HG02571 (cell line): Measurements from ENCODE around the gene CYP2S1.
"Not testable (repeated sequence)": the region's sequence is repeated elsewhere in the genome, so short reads cannot be mapped to it uniquely, and the experiment has no call there.

Experiments
- ATAC-seq: cut with Tn5 transposase; IDR thresholded peaks from one replicate; pipeline ENCODE4 v1.9.1; 2021; ENCODE audit warnings: mild to moderate bottlenecking, moderate library complexity; ENCODE audit not compliant: unreplicated experiment

The CYP2S1 gene

GRCh38 chr19:41192574-41193429 is at the start of gene CYP2S1:
Gene CYP2S1, plus strand, starts transcription at chr19:41193219. Its CDS starts 46 bp downstream, at chr19:41193265.
- ATAC-seq, result no peak

- no peak for ATAC-seq
These were observed 48.6 kb upstream of the CYP2S1 start for GRCh38 chr19:41144403-41144802.

- ATAC-seq, result no peak
These were observed 43.2 kb upstream of the CYP2S1 start for GRCh38 chr19:41149831-41150230.

- not testable (repeated sequence) for ATAC-seq
These were observed 42.0 kb upstream of the CYP2S1 start for GRCh38 chr19:41150986-41151385.

- ATAC-seq, result no peak
These were observed 39.0 kb upstream of the CYP2S1 start for GRCh38 chr19:41154060-41154459.

GRCh38 chr19:41156207-41156606 is 36.8 kb upstream of the CYP2S1 start:
- ATAC-seq, result no peak

- no peak for ATAC-seq
These were observed 33.1 kb upstream of the CYP2S1 start for GRCh38 chr19:41159881-41160280.

GRCh38 chr19:41161903-41162302 is 31.1 kb upstream of the CYP2S1 start:
- no peak for ATAC-seq

GRCh38 chr19:41166944-41167804 is 25.8 kb upstream of the CYP2S1 start:
- no peak for ATAC-seq

GRCh38 chr19:41172297-41173164 is 20.5 kb upstream of the CYP2S1 start:
- no peak for ATAC-seq

GRCh38 chr19:41174297-41174928 is 18.6 kb upstream of the CYP2S1 start:
- ATAC-seq, result no peak

- ATAC-seq, result no peak
These were observed 16.9 kb upstream of the CYP2S1 start for GRCh38 chr19:41175801-41176777.

- not testable (repeated sequence) for ATAC-seq
These were observed 12.8 kb upstream of the CYP2S1 start for GRCh38 chr19:41180173-41180572.

GRCh38 chr19:41186971-41187883 is 5.8 kb upstream of the CYP2S1 start:
- ATAC-seq, result no peak

GRCh38 chr19:41187884-41188279 is 5.1 kb upstream of the CYP2S1 start:
- ATAC-seq, result no peak

- no peak for ATAC-seq
These were observed 3.5 kb upstream of the CYP2S1 start for GRCh38 chr19:41189425-41190065.

- ATAC-seq, result no peak
These were observed 574 bp downstream of the CYP2S1 start for GRCh38 chr19:41193430-41194156.
